Endothelial cell of umbilical vein (primary cell): Measurements from ENCODE around the gene GLP2R. TPM values are rescaled to one million over a fixed set of nuclear protein-coding genes. Genes with fewer than 3 reads are reported as not detected.

Experiments used
- BruUV-seq: library from RNA; stranded (reverse); fragments of 400-500 nt; replicated peaks from 2 replicates; lab custom pipeline; 2021; lab: Mats Ljungman, UMichigan
- CTCF ChIA-PET: fragments of 300-600, 350-600 bp; sonication (Branson Sonifier 250); formaldehyde crosslinking; loops from one replicate; lab custom pipeline; 2021; ENCODE audit warnings: antibody characterized with exemption, inconsistent platforms; lab: Charles Lee
- POLR2A ChIA-PET: fragments of 300-600, 350-600 bp; sonication (Branson Sonifier 250); formaldehyde crosslinking; loops from one replicate; lab custom pipeline; 2021; ENCODE audit warnings: antibody characterized with exemption, inconsistent platforms; lab: Charles Lee
- DNase-seq: peaks from one replicate; pipeline ENCODE4 v3.0.0-alpha.2; 2011; ENCODE audit warnings: low read depth, low spot score
- FAIRE-seq: peaks from 2 replicates; lab custom pipeline; 2011; peaks lifted over from hg19 to GRCh38; lab: Jason Lieb, UNC
- H2AFZ ChIP-seq: 2 replicates; pipeline ENCODE4 v1.6.0; 2012; ENCODE audit warnings: low read depth, low read length, control low read depth, inconsistent platforms
- H3K27ac ChIP-seq: 2 replicates; pipeline ENCODE4 v1.5.1; 2011; ENCODE audit warnings: low read depth, mild to moderate bottlenecking, control low read depth, low read length, moderate library complexity; ENCODE audit not compliant: insufficient read depth
- H3K27me3 ChIP-seq, 2 experiments: 2 replicates each; pipeline versions ENCODE4 v1.6.0 to v1.6.1; 2011; ENCODE audit warnings: low read length in 2 of 2, mixed read lengths in 1 of 2; ENCODE audit not compliant: control insufficient read depth in 2 of 2, insufficient read depth in 2 of 2
- H3K36me3 ChIP-seq, 2 experiments: 2 replicates in 1 of 2; 3 replicates in 1 of 2; pipeline ENCODE4 v1.5.1; 2011; ENCODE audit warnings: low read length in 2 of 2, mild to moderate bottlenecking in 1 of 2, moderate library complexity in 1 of 2; ENCODE audit not compliant: control insufficient read depth in 2 of 2, insufficient read depth in 2 of 2; ENCODE audit errors: extremely low read depth in 1 of 2
- H3K4me1 ChIP-seq: 3 replicates; pipeline ENCODE4 v1.5.1; 2011; ENCODE audit warnings: mild to moderate bottlenecking, low read length; ENCODE audit not compliant: control insufficient read depth, insufficient read depth; ENCODE audit errors: extremely low read depth
- H3K4me2 ChIP-seq: 2 replicates; pipeline ENCODE4 v1.6.1; 2011; ENCODE audit warnings: low read length, control low read depth, mixed read lengths; ENCODE audit not compliant: insufficient read depth
- H3K4me3 ChIP-seq, 3 experiments: fragments of 200-600 bp in 1 of 3; sonication (generic), shearing (Covaris generic) in 1 of 3; replicated peaks in 1 of 3; 2 replicates each; pipeline ENCODE4 v1.5.1; 2011 to 2016; ENCODE audit warnings: control low read depth in 3 of 3, low read length in 3 of 3, mild to moderate bottlenecking in 2 of 3, inconsistent platforms in 1 of 3, low read depth in 1 of 3, moderate library complexity in 1 of 3; ENCODE audit not compliant: insufficient read depth in 1 of 3
- H3K79me2 ChIP-seq: 2 replicates; pipeline ENCODE4 v1.6.0; 2012; ENCODE audit warnings: low read length, inconsistent platforms; ENCODE audit not compliant: control insufficient read depth, insufficient read depth
- H3K9ac ChIP-seq: replicated peaks from 2 replicates; pipeline ENCODE3; 2011; ENCODE audit warnings: low read length, control low read depth; ENCODE audit not compliant: insufficient read depth; ENCODE audit errors: extremely low read depth
- H3K9me1 ChIP-seq: replicated peaks from 3 replicates; pipeline ENCODE4 v1.6.0; 2011; ENCODE audit warnings: mild to moderate bottlenecking, low read length; ENCODE audit not compliant: control insufficient read depth, insufficient read depth; ENCODE audit errors: extremely low read depth
- H3K9me3 ChIP-seq: replicated peaks from 2 replicates; pipeline ENCODE4 v1.5.1; 2012; ENCODE audit warnings: low read length, inconsistent platforms; ENCODE audit not compliant: control insufficient read depth, insufficient read depth
- H4K20me1 ChIP-seq: replicated peaks from 2 replicates; pipeline ENCODE3; 2011; ENCODE audit warnings: mild to moderate bottlenecking, low read length; ENCODE audit not compliant: control insufficient read depth, insufficient read depth; ENCODE audit errors: extremely low read depth
- EZH2 ChIP-seq: IDR thresholded peaks from 2 replicates; pipeline ENCODE4 v1.6.1; 2012; ENCODE audit warnings: borderline replicate concordance, low read depth, mild to moderate bottlenecking, moderate library complexity, low read length, inconsistent platforms; ENCODE audit not compliant: severe bottlenecking
- FOS ChIP-seq: IDR thresholded peaks from 2 replicates; pipeline ENCODE4 v1.6.1; 2011; ENCODE audit warnings: mild to moderate bottlenecking, low read length, moderate library complexity, borderline replicate concordance; ENCODE audit not compliant: insufficient read depth
- GATA2 ChIP-seq: IDR thresholded peaks from 2 replicates; pipeline ENCODE4 v1.7.0; 2011; ENCODE audit warnings: low read depth, mild to moderate bottlenecking, moderate library complexity, mixed read lengths, low read length; ENCODE audit not compliant: insufficient read length, insufficient read depth
- JUN ChIP-seq: IDR thresholded peaks from 2 replicates; pipeline ENCODE4 v1.6.1; 2011; ENCODE audit warnings: borderline replicate concordance, low read depth; ENCODE audit not compliant: insufficient read length, insufficient read depth
- MAX ChIP-seq: IDR thresholded peaks from 2 replicates; pipeline ENCODE4 v1.6.1; 2011; ENCODE audit not compliant: insufficient read depth, insufficient read length
- MYC ChIP-seq: IDR thresholded peaks from one replicate; pipeline ENCODE4 v1.6.1; 2011; ENCODE audit warnings: mild to moderate bottlenecking, low read depth, low read length
- POLR2A ChIP-seq: IDR thresholded peaks from 2 replicates; pipeline ENCODE4 v1.6.1; 2012; ENCODE audit warnings: low read depth, mild to moderate bottlenecking, control low read depth, low read length
- POLR2AphosphoS5 ChIP-seq: IDR thresholded peaks from 2 replicates; pipeline ENCODE4 v1.6.1; 2012; ENCODE audit warnings: low read depth, mild to moderate bottlenecking, control low read depth, low read length, moderate library complexity; ENCODE audit not compliant: insufficient read depth
- dilution Hi-C: fragments of 300-500 bp; cut with MboI; formaldehyde crosslinking; loops from one replicate; pipeline ENCODE4 v1.15.0; 2019; ENCODE audit warnings: low sequenced_read_pairs; ENCODE audit not compliant: extremely low pct_ligation_motif_present
- intact Hi-C: fragments of 100-400 bp; cut with micrococcal nuclease; formaldehyde crosslinking; loops from one replicate; pipeline ENCODE4 v1.10.0; 2022
- polyA plus RNA-seq, 4 experiments: library from polyadenylated mRNA; depleted of rRNA in 3 of 4; stranded (reverse) in 3 of 4; unstranded in 1 of 4; fragments of >200 nt; gene quantifications; 2 replicates each; pipeline versions ENCODE4 v1.2.1 to v1.2.3, GENCODE V29; 2011 to 2012; ENCODE audit warnings: missing spikeins in 1 of 4
- total RNA-seq: library from RNA; stranded (reverse); gene quantifications from 2 replicates; pipeline ENCODE4 v1.2.3, GENCODE V29; 2021
- TF ChIP-seq, protein P1 (sequence below), 2 donors: IDR thresholded peaks; 1 replicate in 1 of 2; 2 replicates in 1 of 2; pipeline ENCODE4 v1.5.1; 2011; ENCODE audit warnings: low read length in 2 of 2, mild to moderate bottlenecking in 2 of 2, moderate library complexity in 2 of 2, control low read depth in 1 of 2, inconsistent platforms in 1 of 2, low read depth in 1 of 2; ENCODE audit not compliant: insufficient read depth in 1 of 2; ENCODE audit errors: extremely low read depth in 1 of 2

GLP2R gene
- total and polyA plus RNA-seq, 2 donors (not counting 3 experiments of a cell fraction or from before 2014, with no cell fraction given), result not detected

- Histone ChIP-seq H3K9me1 (no peaks in the 10 kb centered on the region), H4K20me1 (no peaks in the 10 kb centered on the region), H2AFZ (no peak overlapping the region), H3K9me3 (peaks cover 8% of the 10 kb centered on the region), H3K27ac (no peak overlapping the region), H3K4me2 (no peak overlapping the region), H3K27me3 (no peaks in the 10 kb centered on the region), H3K4me3 (no peak overlapping the region), H3K9ac (no peak overlapping the region), H3K79me2 (no peaks in the 10 kb centered on the region), H3K4me1 (no peaks in the 10 kb centered on the region), H3K36me3 (no peaks in the 10 kb centered on the region)
- DNase-seq (no peak), FAIRE-seq (no peak)
- no TSS peak for BruUV-seq
- TF ChIP-seq MAX, result no peak
- TF ChIP-seq GATA2, result no peak
- no peak for TF ChIP-seq MYC
- TF ChIP-seq, protein P1, sequence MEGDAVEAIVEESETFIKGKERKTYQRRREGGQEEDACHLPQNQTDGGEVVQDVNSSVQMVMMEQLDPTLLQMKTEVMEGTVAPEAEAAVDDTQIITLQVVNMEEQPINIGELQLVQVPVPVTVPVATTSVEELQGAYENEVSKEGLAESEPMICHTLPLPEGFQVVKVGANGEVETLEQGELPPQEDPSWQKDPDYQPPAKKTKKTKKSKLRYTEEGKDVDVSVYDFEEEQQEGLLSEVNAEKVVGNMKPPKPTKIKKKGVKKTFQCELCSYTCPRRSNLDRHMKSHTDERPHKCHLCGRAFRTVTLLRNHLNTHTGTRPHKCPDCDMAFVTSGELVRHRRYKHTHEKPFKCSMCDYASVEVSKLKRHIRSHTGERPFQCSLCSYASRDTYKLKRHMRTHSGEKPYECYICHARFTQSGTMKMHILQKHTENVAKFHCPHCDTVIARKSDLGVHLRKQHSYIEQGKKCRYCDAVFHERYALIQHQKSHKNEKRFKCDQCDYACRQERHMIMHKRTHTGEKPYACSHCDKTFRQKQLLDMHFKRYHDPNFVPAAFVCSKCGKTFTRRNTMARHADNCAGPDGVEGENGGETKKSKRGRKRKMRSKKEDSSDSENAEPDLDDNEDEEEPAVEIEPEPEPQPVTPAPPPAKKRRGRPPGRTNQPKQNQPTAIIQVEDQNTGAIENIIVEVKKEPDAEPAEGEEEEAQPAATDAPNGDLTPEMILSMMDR (IDR thresholded peaks at IDR 0.05; ENCODE audit: extremely low read depth in 1 of 2, insufficient read depth in 1 of 2, low read depth in 1 of 2, low read length in 2 of 2), result no peak
- no peak for TF ChIP-seq EZH2
- no peak for TF ChIP-seq JUN
- no peak for TF ChIP-seq POLR2AphosphoS5
- TF ChIP-seq FOS, result no peak
- no peak for TF ChIP-seq POLR2A
- intact Hi-C loops, result no loop called here
- ChIA-PET POLR2A (no interaction called here), CTCF (no interaction called here)
- dilution Hi-C loops, result no loop called here
Measured at GRCh38 chr17:9816472-9816871, 9.3 kb upstream of the GLP2R start.
